RWPE1 (cell line): ENCODE measurements around the gene ADCY2.

Experiments used
- CTCF ChIA-PET: fragments of 350-600 bp; sonication (Branson Sonifier 250); formaldehyde crosslinking; extraction: SDS; loops from one replicate; lab custom pipeline; 2021; lab: Yijun Ruan, JAX
- POLR2A ChIA-PET: fragments of 400-600 bp; formaldehyde crosslinking; extraction: SDS; loops from one replicate; lab custom pipeline; 2020; ENCODE audit warnings: antibody characterized with exemption; ENCODE audit not compliant: low non-redundant PET; lab: Yijun Ruan, JAX
- DNase-seq: peaks from one replicate; pipeline ENCODE4 v3.0.0; 2012; ENCODE audit warnings: low spot score
- H3K27ac ChIP-seq: fragments of 450-650 bp; 2 replicates; pipeline ENCODE4 v1.5.1; 2017
- CTCF ChIP-seq: fragments of 450-650 bp; conservative IDR thresholded peaks from 2 replicates; pipeline ENCODE4 v1.5.1; 2017; ENCODE audit warnings: low read depth, mild to moderate bottlenecking

ADCY2 gene

GRCh38 chr5:7844901-7845300, 449.0 kb downstream of the ADCY2 start:
- no peak for DNase-seq
- ChIA-PET POLR2A (no interaction called here), CTCF (interaction anchor here (0.6 kb wide), 1 partner anchor 11 kb away, joined by 3 read pairs; no protein-coding TSS in a partner anchor)
- no peak overlapping the region for H3K27ac ChIP-seq
- no peak for TF ChIP-seq CTCF

DNA sequence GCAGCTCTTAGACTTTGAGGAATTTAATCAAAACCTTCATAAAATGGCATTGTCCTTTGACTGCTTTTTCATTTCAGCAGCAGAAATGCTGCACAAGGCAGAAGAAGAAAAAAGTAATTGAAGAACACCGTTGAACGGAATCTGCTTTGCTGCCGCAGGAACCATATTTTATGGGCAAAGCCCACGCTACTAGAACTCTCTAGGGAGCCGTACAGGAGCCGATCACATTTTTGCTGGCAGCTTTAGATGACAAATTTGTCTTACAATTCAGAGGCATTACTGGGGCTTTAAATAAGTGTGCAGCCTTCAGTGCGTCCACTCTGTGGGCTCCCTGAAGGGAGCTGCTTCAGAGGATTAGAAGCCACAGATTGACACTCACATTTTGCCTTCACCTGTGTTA, 449.6 kb downstream of the ADCY2 start:
- no peak for TF ChIP-seq CTCF
- POLR2A ChIA-PET, result no interaction called here
- no peak for DNase-seq
- no peak overlapping the region for H3K27ac ChIP-seq
- CTCF ChIA-PET, result interaction anchor here (0.6 kb wide), 1 partner anchor 11 kb away, joined by 3 read pairs; no protein-coding TSS in a partner anchor

DNA sequence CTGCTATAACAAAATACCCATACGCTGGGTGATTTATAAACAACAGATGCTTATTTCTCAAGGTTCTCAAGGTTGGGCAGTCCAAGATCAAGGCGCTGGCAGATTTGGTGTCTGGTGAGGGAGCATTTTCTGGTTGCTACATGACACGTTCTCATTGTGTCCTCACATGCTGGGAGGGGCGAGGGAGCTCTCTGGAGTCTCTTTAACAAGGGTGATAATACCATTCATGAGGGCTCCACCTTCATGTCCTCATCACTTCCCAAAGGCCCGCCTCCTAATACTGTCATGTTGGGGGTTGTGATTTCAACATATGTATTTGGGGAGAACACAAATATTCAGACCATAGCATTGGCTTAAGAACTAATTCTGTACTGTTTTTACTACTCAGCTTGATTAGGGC, 450.4 kb downstream of the ADCY2 start:
- ChIA-PET CTCF (interaction anchor here (0.6 kb wide), 1 partner anchor 10 kb away, joined by 4 read pairs; no protein-coding TSS in a partner anchor), POLR2A (no interaction called here)
- DNase-seq, result no peak
- no peak overlapping the region for H3K27ac ChIP-seq
- no peak for TF ChIP-seq CTCF

DNA sequence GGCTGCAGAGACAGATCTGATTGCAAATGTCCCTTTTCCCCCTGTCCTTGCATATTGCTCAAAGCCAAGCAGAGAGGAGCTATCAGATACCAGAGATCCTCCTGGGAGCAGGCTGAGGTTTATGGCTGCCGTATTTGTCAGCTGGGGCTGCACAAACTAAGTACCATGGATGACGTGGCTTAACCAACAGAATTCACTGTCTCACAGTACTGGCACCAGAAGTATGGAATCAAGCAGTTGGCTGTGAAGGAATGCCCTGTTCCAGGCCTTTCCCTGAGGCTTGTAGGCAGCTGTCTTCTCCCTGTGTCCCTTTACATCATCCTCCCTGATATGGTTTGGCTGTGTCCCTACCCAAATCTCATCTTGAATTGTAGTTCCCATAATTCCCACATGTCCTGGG, 452.4 kb downstream of the ADCY2 start:
- CTCF ChIA-PET, result no interaction called here
- DNase-seq, result no peak
- no peak overlapping the region for H3K27ac ChIP-seq
- TF ChIP-seq CTCF, result no peak
- POLR2A ChIA-PET, result no interaction called here

DNA sequence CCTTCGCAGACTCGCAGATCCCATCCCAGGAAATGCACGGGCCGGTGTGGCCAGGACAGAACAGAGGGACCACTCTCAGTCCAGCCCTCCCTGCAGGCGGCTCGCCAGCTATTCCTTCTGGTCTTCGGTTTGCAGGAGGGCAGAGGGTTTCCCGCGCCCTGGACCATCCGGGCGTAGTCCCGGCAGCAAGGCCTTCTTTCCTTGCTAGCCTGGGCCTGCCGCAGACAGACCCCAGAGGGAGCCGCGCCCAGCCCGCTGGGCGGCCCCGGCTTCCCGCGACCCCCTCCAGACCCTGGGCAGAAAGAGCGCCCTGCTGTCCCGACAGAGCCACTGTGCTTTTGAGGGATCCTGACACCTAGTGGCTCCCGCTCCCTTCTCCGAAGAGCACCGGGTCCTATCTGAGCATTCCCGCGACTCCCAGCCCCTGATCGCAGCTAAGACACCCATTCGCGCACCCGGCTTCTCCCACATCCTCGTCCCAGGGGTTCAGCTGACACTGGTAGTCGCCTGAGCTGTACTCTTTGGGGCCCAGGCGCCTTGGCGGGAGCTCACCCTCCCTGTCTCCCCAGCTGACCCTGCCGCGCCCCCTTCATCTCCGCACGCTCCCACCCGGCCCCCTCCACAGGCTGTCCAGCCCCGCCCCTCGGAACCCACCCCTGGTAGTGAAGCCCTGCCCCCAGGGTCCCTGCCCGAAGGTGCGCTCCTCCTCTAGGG, 453.9 kb downstream of the ADCY2 start:
- no peak for DNase-seq
- ChIA-PET POLR2A (no interaction called here), CTCF (no interaction called here)
- TF ChIP-seq CTCF, result 0 out of 2 replicates have a peak, but pooled peaks have one; percentile 8
- no peak overlapping the region for H3K27ac ChIP-seq

DNA sequence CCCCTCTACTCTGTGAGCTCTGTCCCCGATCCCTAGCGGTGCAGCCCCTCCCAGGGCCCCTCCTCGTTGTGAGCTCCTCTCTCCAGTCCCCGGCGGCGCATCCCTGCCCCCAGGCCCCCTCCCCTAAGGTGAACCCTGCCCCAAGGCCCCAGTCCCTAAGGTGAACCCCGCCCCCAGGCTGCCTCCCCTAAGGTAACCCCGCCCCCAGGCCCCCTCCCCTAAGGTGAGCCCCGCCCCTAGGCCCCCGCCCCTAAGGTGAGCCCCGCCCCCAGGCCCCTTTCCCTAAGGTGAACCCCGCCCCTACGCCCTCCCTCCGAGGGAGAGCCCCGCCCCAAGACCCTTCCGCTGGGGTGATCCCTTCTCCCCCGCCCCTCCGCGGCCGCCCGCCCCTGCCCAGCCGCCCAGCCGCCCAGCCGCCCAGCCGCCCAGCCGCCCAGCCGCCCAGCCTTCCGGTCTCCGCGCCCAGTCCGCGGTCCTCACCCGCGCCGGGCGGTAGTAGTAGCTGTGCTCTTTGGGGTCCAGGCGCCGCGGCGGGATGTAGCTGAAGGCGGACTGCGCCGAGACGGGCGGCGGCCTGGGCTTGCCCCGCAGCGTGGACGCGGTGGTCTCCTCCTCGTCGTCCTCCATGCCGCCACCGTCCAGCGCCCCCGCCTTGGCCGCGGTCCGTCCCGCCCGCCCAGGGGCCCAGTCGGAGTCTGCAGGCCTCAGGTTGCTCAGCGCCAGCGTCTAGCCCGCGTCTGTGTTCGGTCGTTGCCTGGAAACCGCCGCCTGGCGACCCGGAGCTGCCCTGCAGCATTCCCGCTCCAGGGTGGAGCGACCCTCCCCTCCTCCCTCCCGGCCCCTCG, 454.7 kb downstream of the ADCY2 start, which contains the start of gene CFAP90:
Gene CFAP90, minus strand, starts transcription at position 739 of the 845 bp plus-strand sequence. Its CDS starts 112 bp downstream, at position 627.
- no peak for DNase-seq
- TF ChIP-seq CTCF, result no peak
- no peak within 1 kb of the TSS for H3K27ac ChIP-seq
- POLR2A ChIA-PET, result no interaction called here
- CTCF ChIA-PET, result no interaction called here
